Measurements from ENCODE around the gene C1orf141. TPM values are rescaled to one million over a fixed set of nuclear protein-coding genes. Genes with fewer than 3 reads are reported as not detected.

Gene C1orf141
- total RNA-seq, 6 experiments from 2014 or later: not detected

DNA sequence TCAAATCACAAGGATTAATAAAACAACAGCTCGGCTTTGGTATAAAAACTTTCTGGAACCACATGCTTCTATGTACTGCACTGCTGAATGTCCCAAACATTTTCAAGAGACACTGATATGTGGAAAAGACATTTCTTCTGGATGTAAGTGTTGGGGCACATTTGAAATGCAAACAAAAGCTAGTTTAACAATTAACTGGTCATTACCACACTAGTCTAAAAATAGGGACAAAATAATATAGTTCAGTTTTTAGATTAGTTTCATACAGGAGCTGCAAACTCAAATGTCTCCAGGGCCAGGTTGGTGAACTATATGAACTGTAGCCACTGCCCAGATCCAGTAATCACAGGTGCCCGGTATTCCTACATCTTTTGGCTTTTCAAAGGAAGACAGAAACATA lies 34.7 kb upstream of the C1orf141 start:
- Histone ChIP-seq H3K4me1 (peaks cover 0 to 19% (median 4%) of the 10 kb centered on the region in 4 donors), H3K9me3 (no peaks in the 10 kb centered on the region), H3K27ac (peak overlapping the region in 2 of 3 donors; percentile 68 to 88), H3K4me3 (no peak overlapping the region), H3K27me3 (no peaks in the 10 kb centered on the region), H3K36me3 (no peaks in the 10 kb centered on the region)
- intact Hi-C loops (cut with DNase I): no loop called here
- ATAC-seq (peak; percentile 68 to 79 (median 76)), DNase-seq (no peak)
- 30% methylated on average over 2 of the region's 2 CpGs for WGBS (ENCODE audit: insufficient coverage, low coverage, low lambda C conversion rate, missing lambda C conversion rate)
- TF ChIP-seq CTCF (IDR thresholded peaks at IDR 0.05) (no peak), POLR2A (IDR thresholded peaks at IDR 0.05) (no peak)

DNA sequence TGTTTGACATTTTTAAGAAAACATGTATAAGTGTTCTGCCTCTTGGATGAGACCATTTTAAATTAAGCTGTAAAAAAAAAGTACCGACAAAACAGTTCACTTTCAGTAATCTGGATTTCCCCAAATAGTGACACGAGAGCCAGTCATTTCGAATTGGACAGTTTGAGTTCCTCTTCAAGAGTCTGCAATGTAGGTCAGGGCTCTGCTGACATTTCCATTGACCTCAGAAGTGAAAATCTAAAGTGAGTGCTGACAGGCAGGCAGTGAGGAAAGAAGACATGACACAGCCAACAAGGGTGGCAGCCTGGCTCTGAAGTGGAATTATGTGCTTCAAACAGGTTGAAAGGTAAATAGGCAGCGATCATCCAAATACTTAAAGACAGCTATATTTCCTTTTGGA lies 31.4 kb upstream of the C1orf141 start, which contains the start of gene IL23R:
Gene IL23R (plus strand): TSS at position 259 of the 400 bp plus-strand sequence. CDS start 1,667 bp downstream, outside the sequence.
- Histone ChIP-seq H3K36me3 (no peaks in the 10 kb centered on the region), H3K4me1 (peaks cover 0 to 22% (median 4%) of the 10 kb centered on the region in 4 donors), H3K27ac (no peak within 1 kb of the TSS), H3K9me3 (no peaks in the 10 kb centered on the region), H3K4me3 (no peak within 1 kb of the TSS), H3K27me3 (no peaks in the 10 kb centered on the region)
- ATAC-seq (peak in 2 of 4 donors; percentile 10 to 12), DNase-seq (no peak)
- TF ChIP-seq POLR2A (IDR thresholded peaks at IDR 0.05) (no peak), CTCF (IDR thresholded peaks at IDR 0.05) (no peak)
- WGBS (ENCODE audit: insufficient coverage, low coverage, low lambda C conversion rate, missing lambda C conversion rate): 60% methylated on average over 4 of the region's 4 CpGs
- intact Hi-C loops (cut with DNase I): no loop called here

DNA sequence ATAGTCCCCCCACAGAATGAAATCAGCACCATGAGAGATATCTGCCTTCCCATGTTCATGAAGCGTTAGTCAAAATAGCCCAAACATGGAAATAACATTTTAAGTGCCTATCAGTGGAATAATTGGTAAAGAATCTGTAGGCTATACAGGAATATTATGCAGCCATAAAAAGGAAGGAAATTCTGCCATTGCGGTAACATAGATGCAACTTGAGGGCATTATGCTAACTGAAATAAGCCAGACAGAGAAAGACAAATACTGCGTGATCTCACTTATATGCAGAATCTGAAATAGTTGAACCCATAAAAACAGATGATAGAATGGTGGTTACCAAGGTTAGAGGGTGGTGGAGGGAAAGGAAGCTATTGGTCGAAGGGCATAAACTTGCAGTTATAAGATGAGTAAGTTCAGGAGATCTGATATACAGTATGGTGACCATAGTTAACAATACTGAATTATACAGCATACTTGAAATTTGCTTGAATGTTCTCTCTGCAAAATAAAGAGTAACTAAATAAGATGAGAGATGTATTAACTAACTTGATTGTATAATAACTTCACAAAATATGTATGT lies 30.8 kb upstream of the C1orf141 start:
- Histone ChIP-seq H3K4me3 (no peak overlapping the region), H3K4me1 (peaks cover 0 to 18% (median 1%) of the 10 kb centered on the region in 4 donors), H3K27me3 (no peaks in the 10 kb centered on the region), H3K9me3 (no peaks in the 10 kb centered on the region), H3K27ac (no peak overlapping the region), H3K36me3 (no peaks in the 10 kb centered on the region)
- 85% methylated on average over 4 of the region's 4 CpGs for whole genome bisulfite sequencing (ENCODE audit: insufficient coverage, low coverage, low lambda C conversion rate, missing lambda C conversion rate)
- TF ChIP-seq CTCF (IDR thresholded peaks at IDR 0.05) (no peak), POLR2A (IDR thresholded peaks at IDR 0.05) (no peak)
- intact Hi-C loops (cut with DNase I): no loop called here
- DNase-seq: no peak
- ATAC-seq: no peak

- Histone ChIP-seq H3K9me3 (no peaks in the 10 kb centered on the region), H3K36me3 (no peaks in the 10 kb centered on the region), H3K4me3 (no peak overlapping the region), H3K27me3 (no peaks in the 10 kb centered on the region), H3K4me1 (peaks cover 0 to 4% (median 0%) of the 10 kb centered on the region in 4 donors), H3K27ac (no peak overlapping the region)
- TF ChIP-seq CTCF (IDR thresholded peaks at IDR 0.05) (no peak), POLR2A (IDR thresholded peaks at IDR 0.05) (no peak)
- ATAC-seq (peak in 2 of 4 donors; percentile 20 to 85), DNase-seq (no peak)
- 71% methylated on average over 2 of the region's 2 CpGs for WGBS (ENCODE audit: insufficient coverage, low coverage, low lambda C conversion rate, missing lambda C conversion rate)
- intact Hi-C loops (cut with DNase I): no loop called here
Measured at GRCh38 chr1:67162954-67163353, 28.2 kb upstream of the C1orf141 start.

Data from right lobe of liver (tissue), 6 donors.